ENCODE results near the gene CACTIN.

The CACTIN gene

DNA sequence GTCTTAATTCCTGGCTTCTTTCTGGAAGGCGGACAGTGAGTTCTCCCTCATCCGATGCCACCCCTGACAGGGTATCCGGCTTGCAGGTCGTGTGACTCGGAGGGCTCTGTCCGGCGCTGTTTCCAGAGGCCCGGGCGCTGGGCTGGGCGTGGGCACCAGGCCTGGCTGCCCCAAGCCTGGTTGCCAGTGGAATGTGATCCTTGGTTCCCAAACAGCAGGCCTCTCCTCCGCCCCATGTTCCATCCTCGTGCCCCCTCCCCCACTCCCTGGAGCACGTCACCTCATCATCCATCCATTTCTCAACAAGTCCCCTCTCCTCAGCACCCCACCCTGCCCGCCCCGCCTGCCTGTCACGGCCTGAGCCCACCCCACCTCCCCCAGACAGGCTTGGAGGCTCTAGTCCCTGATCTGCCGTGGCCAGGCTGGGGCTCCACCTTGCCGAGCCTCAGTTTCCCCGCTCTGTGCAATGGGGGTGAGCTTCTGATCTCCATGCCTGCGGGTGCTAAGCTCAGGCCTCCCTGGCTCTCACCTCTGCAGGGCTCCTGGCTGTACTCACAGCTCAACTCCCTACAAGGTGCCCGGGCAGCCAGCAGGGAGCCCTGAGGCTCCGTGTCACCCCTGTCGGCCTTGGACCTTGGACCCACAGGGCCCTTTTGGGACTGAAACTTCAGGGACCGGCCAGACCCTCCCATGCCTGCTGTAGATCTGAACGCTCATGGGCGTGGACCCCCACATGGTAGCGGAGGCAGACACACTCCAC, 22.2 kb downstream of the CACTIN start:
- Histone ChIP-seq H3K27ac (no peak overlapping the region), H3K4me1 (ENCODE audit: low read depth, poor library complexity, severe bottlenecking) (peaks cover 5% of the 10 kb centered on the region), H3K4me3 (IDR thresholded peaks at IDR 0.05; ENCODE audit: insufficient read depth, low read depth, low read length) (no peak overlapping the region), H3K9ac (no peak overlapping the region), H3K27me3 (ENCODE audit: insufficient read depth, low read depth) (no peaks in the 10 kb centered on the region; the same call in 1 of the 2 replicates), H2AFZ (ENCODE audit: low read depth) (no peak overlapping the region), H3K36me3 (ENCODE audit: insufficient read depth) (no peaks in the 10 kb centered on the region), H3K79me2 (ENCODE audit: insufficient read depth, low read depth) (no peaks in the 10 kb centered on the region), H4K20me1 (ENCODE audit: insufficient read depth) (no peaks in the 10 kb centered on the region), H3K4me2 (no peak overlapping the region)
- TF ChIP-seq, protein P1, sequence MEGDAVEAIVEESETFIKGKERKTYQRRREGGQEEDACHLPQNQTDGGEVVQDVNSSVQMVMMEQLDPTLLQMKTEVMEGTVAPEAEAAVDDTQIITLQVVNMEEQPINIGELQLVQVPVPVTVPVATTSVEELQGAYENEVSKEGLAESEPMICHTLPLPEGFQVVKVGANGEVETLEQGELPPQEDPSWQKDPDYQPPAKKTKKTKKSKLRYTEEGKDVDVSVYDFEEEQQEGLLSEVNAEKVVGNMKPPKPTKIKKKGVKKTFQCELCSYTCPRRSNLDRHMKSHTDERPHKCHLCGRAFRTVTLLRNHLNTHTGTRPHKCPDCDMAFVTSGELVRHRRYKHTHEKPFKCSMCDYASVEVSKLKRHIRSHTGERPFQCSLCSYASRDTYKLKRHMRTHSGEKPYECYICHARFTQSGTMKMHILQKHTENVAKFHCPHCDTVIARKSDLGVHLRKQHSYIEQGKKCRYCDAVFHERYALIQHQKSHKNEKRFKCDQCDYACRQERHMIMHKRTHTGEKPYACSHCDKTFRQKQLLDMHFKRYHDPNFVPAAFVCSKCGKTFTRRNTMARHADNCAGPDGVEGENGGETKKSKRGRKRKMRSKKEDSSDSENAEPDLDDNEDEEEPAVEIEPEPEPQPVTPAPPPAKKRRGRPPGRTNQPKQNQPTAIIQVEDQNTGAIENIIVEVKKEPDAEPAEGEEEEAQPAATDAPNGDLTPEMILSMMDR (conservative IDR thresholded peaks at IDR 0.05; ENCODE audit: low read depth, low read length), result no peak

- no peaks in the 10 kb centered on the region for H4K20me1 ChIP-seq (ENCODE audit: insufficient read depth)
- H3K4me1 ChIP-seq (ENCODE audit: low read depth, poor library complexity, severe bottlenecking), result peaks cover 5% of the 10 kb centered on the region
- H3K9ac ChIP-seq, result no peak overlapping the region
- no peaks in the 10 kb centered on the region for H3K36me3 ChIP-seq (ENCODE audit: insufficient read depth)
- no peaks in the 10 kb centered on the region; the same call in 1 of the 2 replicates for H3K27me3 ChIP-seq (ENCODE audit: insufficient read depth, low read depth)
- H2AFZ ChIP-seq (ENCODE audit: low read depth), result no peak overlapping the region
- H3K4me3 ChIP-seq (IDR thresholded peaks at IDR 0.05; ENCODE audit: insufficient read depth, low read depth, low read length), result no peak overlapping the region
- H3K79me2 ChIP-seq (ENCODE audit: insufficient read depth, low read depth), result no peaks in the 10 kb centered on the region
- no peak overlapping the region for H3K4me2 ChIP-seq
- no peak overlapping the region for H3K27ac ChIP-seq
- TF ChIP-seq, protein P1 (conservative IDR thresholded peaks at IDR 0.05; ENCODE audit: low read depth, low read length), result no peak
Measured at GRCh38 chr19:3603121-3603811, 23.3 kb downstream of the CACTIN start.

DNA sequence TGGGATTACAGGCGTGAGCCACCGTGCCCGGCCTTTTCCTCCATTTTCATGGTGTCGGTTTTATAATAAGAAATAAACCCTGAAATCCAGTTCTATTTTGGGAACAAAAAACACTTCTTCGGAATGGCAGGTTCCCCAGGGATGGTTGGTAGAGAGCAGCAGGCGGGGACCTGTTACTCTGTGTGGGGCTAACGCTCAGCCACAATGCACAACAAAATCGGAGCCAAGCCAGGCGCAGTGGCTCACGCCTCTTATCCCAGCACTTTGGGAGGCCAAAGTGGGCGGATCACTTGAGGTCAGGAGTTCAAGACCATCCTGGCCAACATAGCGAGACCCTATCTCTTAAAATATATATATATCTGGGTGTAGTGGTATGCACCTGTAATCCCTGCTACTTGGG, 25.6 kb downstream of the CACTIN start:
- H3K9ac ChIP-seq, result no peak overlapping the region
- TF ChIP-seq, protein P1 (conservative IDR thresholded peaks at IDR 0.05; ENCODE audit: low read depth, low read length), result no peak
- H3K36me3 ChIP-seq (ENCODE audit: insufficient read depth), result no peaks in the 10 kb centered on the region
- peaks cover 3% of the 10 kb centered on the region; the same call in 1 of the 2 replicates for H3K27me3 ChIP-seq (ENCODE audit: insufficient read depth, low read depth)
- no peak overlapping the region for H3K4me3 ChIP-seq (IDR thresholded peaks at IDR 0.05; ENCODE audit: insufficient read depth, low read depth, low read length)
- no peak overlapping the region for H3K4me2 ChIP-seq
- H2AFZ ChIP-seq (ENCODE audit: low read depth), result no peak overlapping the region
- peaks cover 2% of the 10 kb centered on the region for H3K4me1 ChIP-seq (ENCODE audit: low read depth, poor library complexity, severe bottlenecking)
- H3K27ac ChIP-seq, result no peak overlapping the region
- H4K20me1 ChIP-seq (ENCODE audit: insufficient read depth), result no peaks in the 10 kb centered on the region
- H3K79me2 ChIP-seq (ENCODE audit: insufficient read depth, low read depth), result no peaks in the 10 kb centered on the region

DNA sequence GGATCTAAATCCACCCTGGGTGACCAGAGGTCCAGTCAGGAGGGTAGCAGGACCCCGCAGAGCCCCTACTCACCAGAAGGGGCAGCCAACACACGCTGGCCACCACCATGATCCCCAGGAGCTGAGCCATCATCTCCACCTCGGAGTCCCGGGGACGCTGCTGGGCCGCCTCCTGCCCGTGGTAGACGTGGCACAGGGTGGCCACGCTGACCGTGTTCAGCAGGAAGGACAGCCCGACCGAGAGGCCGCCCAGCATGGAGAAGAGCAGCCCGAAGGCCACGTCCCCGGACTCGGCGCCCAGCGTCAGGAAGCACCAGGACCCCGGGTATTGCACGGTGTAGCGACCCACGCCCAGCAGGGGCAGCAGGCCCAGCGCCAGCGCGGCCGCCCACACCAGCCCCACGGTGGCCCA, 26.8 kb downstream of the CACTIN start:
- Histone ChIP-seq H3K79me2 (ENCODE audit: insufficient read depth, low read depth) (no peaks in the 10 kb centered on the region), H3K4me2 (no peak overlapping the region)

More for the DNA sequence above, 26.8 kb downstream of the CACTIN start:
- TF ChIP-seq, protein P1 (conservative IDR thresholded peaks at IDR 0.05; ENCODE audit: low read depth, low read length), result no peak
- Histone ChIP-seq H3K9ac (no peak overlapping the region), H3K27me3 (ENCODE audit: insufficient read depth, low read depth) (peaks cover 3% of the 10 kb centered on the region; the same call in 1 of the 2 replicates), H3K4me3 (IDR thresholded peaks at IDR 0.05; ENCODE audit: insufficient read depth, low read depth, low read length) (no peak overlapping the region), H3K27ac (no peak overlapping the region), H3K4me1 (ENCODE audit: low read depth, poor library complexity, severe bottlenecking) (no peaks in the 10 kb centered on the region), H4K20me1 (ENCODE audit: insufficient read depth) (no peaks in the 10 kb centered on the region), H2AFZ (ENCODE audit: low read depth) (no peak overlapping the region), H3K36me3 (ENCODE audit: insufficient read depth) (no peaks in the 10 kb centered on the region)
